Parathyroid adenoma (tissue), 2 donors: ENCODE measurements around the gene NDE1.
A peak's percentile ranks its signal among the peaks of the same experiment; 100 is the strongest.

Experiments
- H2AFZ ChIP-seq: fragments of 300-600 bp; sonication (generic); one replicate; pipeline ENCODE4 v1.7.0; 2017; ENCODE audit warnings: antibody characterized with exemption, mild to moderate bottlenecking
- H3K27ac ChIP-seq: fragments of 300-600 bp; sonication (generic); one replicate; pipeline ENCODE4 v1.7.0; 2017
- H3K27me3 ChIP-seq: fragments of 300-600 bp; sonication (generic); one replicate; pipeline ENCODE4 v1.7.0; 2017; ENCODE audit warnings: low read length; ENCODE audit not compliant: control insufficient read depth, insufficient read depth
- H3K36me3 ChIP-seq: fragments of 300-600 bp; sonication (generic); one replicate; pipeline ENCODE4 v1.7.0; 2017; ENCODE audit warnings: low read length; ENCODE audit not compliant: control insufficient read depth, insufficient read depth
- H3K4me1 ChIP-seq: fragments of 300-600 bp; sonication (generic); one replicate; pipeline ENCODE4 v1.7.0; 2017; ENCODE audit warnings: control low read depth
- H3K4me2 ChIP-seq: fragments of 300-600 bp; sonication (generic); one replicate; pipeline ENCODE4 v1.7.0; 2017; ENCODE audit warnings: low read length
- H3K4me3 ChIP-seq: fragments of 300-600 bp; sonication (generic); one replicate; pipeline ENCODE4 v1.7.0; 2017; ENCODE audit warnings: low read depth, low read length
- H3K79me2 ChIP-seq: fragments of 300-600 bp; sonication (generic); one replicate; pipeline ENCODE4 v1.7.0; 2017; ENCODE audit warnings: control low read depth
- H3K9ac ChIP-seq: fragments of 300-600 bp; sonication (generic); one replicate; pipeline ENCODE4 v1.7.0; 2017; ENCODE audit warnings: mild to moderate bottlenecking
- H3K9me3 ChIP-seq: fragments of 300-600 bp; sonication (generic); one replicate; pipeline ENCODE4 v1.7.0; 2017; ENCODE audit warnings: low read length; ENCODE audit not compliant: control insufficient read depth
- TF ChIP-seq, protein P1 (sequence below): fragments of 300-600 bp; sonication (generic); IDR thresholded peaks from one replicate; pipeline ENCODE4 v1.7.0; 2017; ENCODE audit warnings: antibody characterized with exemption, mild to moderate bottlenecking
- donor health status: primary hyperparathyroidism.

The NDE1 gene

DNA sequence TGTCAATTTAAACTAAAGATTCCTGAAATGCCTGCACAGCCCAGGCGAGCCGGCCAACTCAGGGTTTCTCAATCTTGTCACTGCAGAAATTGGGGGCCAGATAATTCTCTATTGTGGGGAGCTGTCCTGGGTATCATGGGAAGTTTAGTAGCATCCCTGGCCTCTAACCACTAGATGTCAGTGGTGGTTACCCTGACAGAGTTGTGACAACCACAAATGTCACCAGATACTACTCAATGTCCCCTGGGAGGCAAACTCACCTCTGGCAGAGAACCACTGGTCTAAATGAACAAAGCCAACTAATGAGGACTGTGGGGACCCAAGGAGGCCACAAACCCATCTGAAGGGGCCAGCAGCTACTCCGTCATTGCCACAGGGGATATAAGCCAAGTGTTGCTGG, 115.8 kb downstream of the NDE1 start:
- no peaks in the 10 kb centered on the region for H3K4me1 ChIP-seq
- TF ChIP-seq, protein P1, sequence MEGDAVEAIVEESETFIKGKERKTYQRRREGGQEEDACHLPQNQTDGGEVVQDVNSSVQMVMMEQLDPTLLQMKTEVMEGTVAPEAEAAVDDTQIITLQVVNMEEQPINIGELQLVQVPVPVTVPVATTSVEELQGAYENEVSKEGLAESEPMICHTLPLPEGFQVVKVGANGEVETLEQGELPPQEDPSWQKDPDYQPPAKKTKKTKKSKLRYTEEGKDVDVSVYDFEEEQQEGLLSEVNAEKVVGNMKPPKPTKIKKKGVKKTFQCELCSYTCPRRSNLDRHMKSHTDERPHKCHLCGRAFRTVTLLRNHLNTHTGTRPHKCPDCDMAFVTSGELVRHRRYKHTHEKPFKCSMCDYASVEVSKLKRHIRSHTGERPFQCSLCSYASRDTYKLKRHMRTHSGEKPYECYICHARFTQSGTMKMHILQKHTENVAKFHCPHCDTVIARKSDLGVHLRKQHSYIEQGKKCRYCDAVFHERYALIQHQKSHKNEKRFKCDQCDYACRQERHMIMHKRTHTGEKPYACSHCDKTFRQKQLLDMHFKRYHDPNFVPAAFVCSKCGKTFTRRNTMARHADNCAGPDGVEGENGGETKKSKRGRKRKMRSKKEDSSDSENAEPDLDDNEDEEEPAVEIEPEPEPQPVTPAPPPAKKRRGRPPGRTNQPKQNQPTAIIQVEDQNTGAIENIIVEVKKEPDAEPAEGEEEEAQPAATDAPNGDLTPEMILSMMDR = peak; percentile 50
- H3K27ac ChIP-seq = no peak overlapping the region

DNA sequence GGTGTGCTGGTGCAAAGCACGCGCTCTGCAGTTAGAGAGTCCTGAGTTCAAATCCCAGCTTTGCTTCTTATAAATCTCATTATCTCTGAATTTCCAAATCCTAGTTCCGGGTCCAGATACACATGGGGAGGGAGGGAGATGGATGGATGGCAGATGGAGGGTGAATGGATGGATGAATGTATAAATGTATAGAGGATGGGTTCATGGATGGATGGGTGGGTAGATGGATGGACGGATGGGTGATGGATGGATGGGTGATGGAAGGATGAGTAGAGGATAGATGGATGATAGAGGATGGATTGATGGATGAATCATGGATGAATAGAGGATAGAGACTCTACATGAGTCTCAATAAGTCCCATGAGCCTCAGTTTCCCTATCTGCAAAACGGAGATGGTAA, 116.9 kb downstream of the NDE1 start:
- H3K4me2 ChIP-seq = no peak overlapping the region
- H3K9ac ChIP-seq = no peak overlapping the region
- no peaks in the 10 kb centered on the region for H3K36me3 ChIP-seq
- TF ChIP-seq, protein P1 = no peak
- no peak overlapping the region for H3K27ac ChIP-seq
- H3K4me3 ChIP-seq = no peak overlapping the region
- no peaks in the 10 kb centered on the region for H3K27me3 ChIP-seq
- no peaks in the 10 kb centered on the region for H3K4me1 ChIP-seq
- no peak overlapping the region for H2AFZ ChIP-seq
- no peaks in the 10 kb centered on the region for H3K9me3 ChIP-seq
- H3K79me2 ChIP-seq = no peaks in the 10 kb centered on the region

More for the DNA sequence above, 115.8 kb downstream of the NDE1 start:
- Histone ChIP-seq H3K36me3 (no peaks in the 10 kb centered on the region), H3K4me2 (no peak overlapping the region), H3K9ac (no peak overlapping the region), H3K9me3 (no peaks in the 10 kb centered on the region), H2AFZ (no peak overlapping the region), H3K4me3 (no peak overlapping the region), H3K27me3 (no peaks in the 10 kb centered on the region), H3K79me2 (no peaks in the 10 kb centered on the region)

DNA sequence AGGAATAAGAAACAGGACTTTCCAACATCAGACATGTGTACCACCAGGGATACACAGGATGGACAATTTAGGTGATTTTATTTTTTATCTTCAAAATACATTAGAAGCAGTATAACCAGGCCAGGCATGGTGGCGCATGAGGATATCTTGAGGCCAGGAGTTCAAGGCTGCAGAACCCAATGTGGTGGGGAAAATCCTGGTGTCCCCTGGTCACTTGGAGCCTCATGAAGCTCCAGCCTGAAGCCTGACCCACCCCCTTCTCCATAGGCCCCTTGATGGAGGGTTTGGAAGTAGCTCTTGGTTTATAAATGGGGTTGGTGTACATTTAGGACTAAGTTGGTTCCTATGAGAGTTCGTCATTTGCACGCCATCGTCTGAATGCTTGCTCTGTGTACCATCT, 118.2 kb downstream of the NDE1 start:
- H3K27me3 ChIP-seq = no peaks in the 10 kb centered on the region
- H3K36me3 ChIP-seq = no peaks in the 10 kb centered on the region
- no peak overlapping the region for H3K4me2 ChIP-seq
- no peaks in the 10 kb centered on the region for H3K79me2 ChIP-seq
- H3K4me3 ChIP-seq = no peak overlapping the region
- H3K27ac ChIP-seq = no peak overlapping the region
- H3K4me1 ChIP-seq = no peaks in the 10 kb centered on the region
- no peak overlapping the region for H3K9ac ChIP-seq
- no peak overlapping the region for H2AFZ ChIP-seq
- TF ChIP-seq, protein P1 = no peak
- no peaks in the 10 kb centered on the region for H3K9me3 ChIP-seq

DNA sequence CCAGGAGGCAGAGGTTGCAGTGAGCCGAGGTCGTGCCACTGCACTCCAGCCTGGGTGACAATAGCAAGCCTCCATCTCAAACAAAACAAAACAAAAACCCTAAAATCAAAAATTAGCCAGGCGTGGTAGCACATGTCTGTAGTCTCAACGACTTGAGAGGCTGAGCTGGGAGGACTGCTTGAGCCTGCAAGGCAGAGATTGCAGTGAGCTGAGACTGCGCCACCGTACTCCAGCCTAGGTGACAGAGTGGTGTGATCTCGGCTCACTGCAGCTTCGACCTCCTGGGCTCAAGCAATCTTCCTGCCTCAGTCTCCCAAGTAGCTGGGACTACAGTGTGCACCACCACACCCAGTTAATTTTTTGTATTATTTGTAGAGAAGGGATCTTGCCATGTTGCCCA, 119.2 kb downstream of the NDE1 start:
- Histone ChIP-seq H3K27me3 (no peaks in the 10 kb centered on the region), H3K4me3 (no peak overlapping the region), H3K36me3 (no peaks in the 10 kb centered on the region), H3K9me3 (no peaks in the 10 kb centered on the region), H2AFZ (no peak overlapping the region), H3K79me2 (no peaks in the 10 kb centered on the region), H3K27ac (no peak overlapping the region), H3K4me1 (no peaks in the 10 kb centered on the region), H3K4me2 (no peak overlapping the region), H3K9ac (no peak overlapping the region)
- TF ChIP-seq, protein P1 = no peak

DNA sequence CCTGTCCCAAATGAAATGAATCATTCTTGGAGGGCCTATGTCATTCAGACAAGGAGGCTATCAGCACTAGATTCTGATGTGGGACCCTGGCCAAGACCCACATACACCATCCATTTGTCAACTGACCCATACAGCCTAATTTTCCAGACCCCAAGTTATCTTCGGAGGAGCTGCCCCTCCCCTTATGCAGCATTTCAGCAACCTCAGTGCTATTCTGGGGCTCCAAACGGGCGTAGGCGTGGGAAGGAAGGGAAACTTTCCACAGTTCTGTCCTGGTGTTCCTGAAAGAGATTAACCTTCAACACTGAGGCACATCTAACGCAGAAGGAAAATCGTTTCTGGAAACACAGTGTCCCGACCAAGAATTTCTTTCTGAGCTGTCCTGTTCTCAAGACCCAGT, 120.1 kb downstream of the NDE1 start:
- no peaks in the 10 kb centered on the region for H3K4me1 ChIP-seq
- H3K27me3 ChIP-seq = no peaks in the 10 kb centered on the region
- H3K36me3 ChIP-seq = no peaks in the 10 kb centered on the region
- H3K4me3 ChIP-seq = no peak overlapping the region
- no peak overlapping the region for H3K9ac ChIP-seq
- no peak overlapping the region for H2AFZ ChIP-seq
- H3K4me2 ChIP-seq = no peak overlapping the region
- no peak overlapping the region for H3K27ac ChIP-seq
- H3K79me2 ChIP-seq = no peaks in the 10 kb centered on the region
- no peaks in the 10 kb centered on the region for H3K9me3 ChIP-seq
- TF ChIP-seq, protein P1 = no peak
